ENCODE data around the gene STAMBP. TPM values are rescaled to one million over a fixed set of nuclear protein-coding genes. Genes with fewer than 3 reads are reported as not detected.

The STAMBP gene
- total RNA-seq, 4 donors from 2014 or later, result 29.0 to 45.0 (median 33.5) TPM

DNA sequence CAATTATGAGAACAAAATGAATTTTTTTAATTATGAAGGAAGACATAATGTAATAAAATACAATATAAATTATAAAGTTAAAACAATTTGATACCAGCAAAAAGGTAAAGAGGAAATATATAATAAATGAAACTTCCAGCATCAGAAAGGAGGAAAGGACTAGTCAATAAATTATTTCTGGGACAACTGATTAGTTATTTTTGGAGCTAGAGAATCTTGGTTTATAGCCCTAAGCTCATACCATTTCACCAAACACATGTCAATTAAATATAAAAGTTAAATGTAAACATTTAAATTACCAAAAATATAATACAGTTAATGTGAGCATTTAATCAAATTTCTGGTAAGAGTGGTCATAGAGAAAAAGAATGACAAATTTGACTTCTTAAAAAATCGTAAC, 76.2 kb downstream of the STAMBP start:
- Histone ChIP-seq H3K4me1 (peaks cover 15% of the 10 kb centered on the region), H3K4me3 (no peak overlapping the region), H3K27me3 (no peaks in the 10 kb centered on the region), H3K9me3 (no peaks in the 10 kb centered on the region), H3K27ac (no peak overlapping the region), H3K36me3 (no peaks in the 10 kb centered on the region)
- 93% methylated on average over 1 of the region's 1 CpG for WGBS
- no peak for DNase-seq (ENCODE audit: low spot score in 2 of 2)
- TF ChIP-seq EP300 (IDR thresholded peaks at IDR 0.05) (no peak), POLR2A (IDR thresholded peaks at IDR 0.05) (no peak), POLR2AphosphoS5 (IDR thresholded peaks at IDR 0.05) (no peak)
- TF ChIP-seq, protein P1, sequence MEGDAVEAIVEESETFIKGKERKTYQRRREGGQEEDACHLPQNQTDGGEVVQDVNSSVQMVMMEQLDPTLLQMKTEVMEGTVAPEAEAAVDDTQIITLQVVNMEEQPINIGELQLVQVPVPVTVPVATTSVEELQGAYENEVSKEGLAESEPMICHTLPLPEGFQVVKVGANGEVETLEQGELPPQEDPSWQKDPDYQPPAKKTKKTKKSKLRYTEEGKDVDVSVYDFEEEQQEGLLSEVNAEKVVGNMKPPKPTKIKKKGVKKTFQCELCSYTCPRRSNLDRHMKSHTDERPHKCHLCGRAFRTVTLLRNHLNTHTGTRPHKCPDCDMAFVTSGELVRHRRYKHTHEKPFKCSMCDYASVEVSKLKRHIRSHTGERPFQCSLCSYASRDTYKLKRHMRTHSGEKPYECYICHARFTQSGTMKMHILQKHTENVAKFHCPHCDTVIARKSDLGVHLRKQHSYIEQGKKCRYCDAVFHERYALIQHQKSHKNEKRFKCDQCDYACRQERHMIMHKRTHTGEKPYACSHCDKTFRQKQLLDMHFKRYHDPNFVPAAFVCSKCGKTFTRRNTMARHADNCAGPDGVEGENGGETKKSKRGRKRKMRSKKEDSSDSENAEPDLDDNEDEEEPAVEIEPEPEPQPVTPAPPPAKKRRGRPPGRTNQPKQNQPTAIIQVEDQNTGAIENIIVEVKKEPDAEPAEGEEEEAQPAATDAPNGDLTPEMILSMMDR (IDR thresholded peaks at IDR 0.05), result no peak

DNA sequence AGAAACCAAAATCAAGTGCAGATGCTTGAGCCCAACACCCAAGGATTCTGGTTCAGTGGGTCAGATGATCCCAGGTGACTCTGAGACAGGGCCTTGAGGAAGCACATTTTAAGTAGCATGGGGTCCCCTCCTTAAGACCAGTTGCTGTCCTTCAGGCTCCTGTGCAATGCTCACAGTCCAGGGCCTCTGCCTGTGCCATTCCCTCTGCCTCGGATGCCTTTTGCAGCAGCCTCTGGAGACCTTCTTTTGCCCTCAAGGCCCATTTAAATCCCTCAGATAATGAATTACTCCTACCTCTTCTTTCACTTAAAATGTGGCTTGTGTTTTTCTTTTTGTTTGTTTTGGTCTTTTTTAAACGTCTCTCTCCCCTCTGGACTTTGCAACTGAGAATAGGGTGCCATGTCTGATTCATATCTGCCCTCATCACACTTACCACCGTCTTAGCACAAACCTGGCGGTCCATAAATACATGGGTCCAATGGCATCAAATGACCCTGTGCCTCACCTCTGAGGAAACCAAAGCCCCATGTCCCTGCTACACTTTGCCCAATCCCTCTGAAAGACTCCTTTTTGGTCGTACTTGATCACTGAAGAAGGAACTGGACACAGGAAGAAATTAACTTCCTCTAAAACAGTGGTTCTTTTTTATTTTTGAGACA, 78.2 kb downstream of the STAMBP start:
- Histone ChIP-seq H3K9me3 (no peaks in the 10 kb centered on the region), H3K27ac (no peak overlapping the region), H3K27me3 (no peaks in the 10 kb centered on the region), H3K36me3 (no peaks in the 10 kb centered on the region), H3K4me1 (peaks cover 15% of the 10 kb centered on the region), H3K4me3 (no peak overlapping the region)
- 80% methylated on average over 5 of the region's 5 CpGs for WGBS
- no peak for DNase-seq (ENCODE audit: low spot score in 2 of 2)
- TF ChIP-seq EP300 (IDR thresholded peaks at IDR 0.05), result no peak
- TF ChIP-seq POLR2A (IDR thresholded peaks at IDR 0.05), result no peak
- TF ChIP-seq, protein P1 (IDR thresholded peaks at IDR 0.05), result no peak
- no peak for TF ChIP-seq POLR2AphosphoS5 (IDR thresholded peaks at IDR 0.05)

DNA sequence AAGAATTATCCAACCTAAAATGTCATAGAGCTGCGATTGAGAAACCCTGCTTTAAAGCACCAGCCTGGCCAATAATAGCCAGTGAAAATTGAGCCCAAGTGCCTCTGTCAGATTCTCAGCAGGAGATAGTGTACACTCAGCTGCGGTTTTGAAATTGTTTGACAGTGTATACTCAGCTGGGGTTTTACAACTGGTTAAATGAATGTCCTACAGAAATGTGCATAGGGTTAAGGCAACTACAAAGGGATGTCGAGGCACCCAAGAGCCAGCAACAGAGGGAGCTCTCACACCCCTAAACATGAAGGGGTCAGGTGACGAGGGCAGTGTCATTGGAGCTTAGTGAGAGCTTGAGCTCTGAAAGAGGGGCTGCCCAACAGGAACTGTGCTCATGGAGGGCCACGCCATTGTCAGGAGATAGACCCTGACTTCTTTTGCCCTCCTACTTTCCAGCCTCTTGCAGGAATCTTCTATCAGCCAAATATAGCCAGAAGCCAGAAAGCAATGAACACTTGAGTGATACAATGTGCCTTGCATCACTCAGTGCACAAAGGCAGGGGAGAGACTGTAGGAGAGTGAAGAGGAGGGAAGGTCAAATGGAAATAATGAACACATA, 79.2 kb downstream of the STAMBP start:
- TF ChIP-seq POLR2A (IDR thresholded peaks at IDR 0.05) (no peak), EP300 (IDR thresholded peaks at IDR 0.05) (no peak), POLR2AphosphoS5 (IDR thresholded peaks at IDR 0.05) (no peak)
- TF ChIP-seq, protein P1 (IDR thresholded peaks at IDR 0.05), result no peak

DNA sequence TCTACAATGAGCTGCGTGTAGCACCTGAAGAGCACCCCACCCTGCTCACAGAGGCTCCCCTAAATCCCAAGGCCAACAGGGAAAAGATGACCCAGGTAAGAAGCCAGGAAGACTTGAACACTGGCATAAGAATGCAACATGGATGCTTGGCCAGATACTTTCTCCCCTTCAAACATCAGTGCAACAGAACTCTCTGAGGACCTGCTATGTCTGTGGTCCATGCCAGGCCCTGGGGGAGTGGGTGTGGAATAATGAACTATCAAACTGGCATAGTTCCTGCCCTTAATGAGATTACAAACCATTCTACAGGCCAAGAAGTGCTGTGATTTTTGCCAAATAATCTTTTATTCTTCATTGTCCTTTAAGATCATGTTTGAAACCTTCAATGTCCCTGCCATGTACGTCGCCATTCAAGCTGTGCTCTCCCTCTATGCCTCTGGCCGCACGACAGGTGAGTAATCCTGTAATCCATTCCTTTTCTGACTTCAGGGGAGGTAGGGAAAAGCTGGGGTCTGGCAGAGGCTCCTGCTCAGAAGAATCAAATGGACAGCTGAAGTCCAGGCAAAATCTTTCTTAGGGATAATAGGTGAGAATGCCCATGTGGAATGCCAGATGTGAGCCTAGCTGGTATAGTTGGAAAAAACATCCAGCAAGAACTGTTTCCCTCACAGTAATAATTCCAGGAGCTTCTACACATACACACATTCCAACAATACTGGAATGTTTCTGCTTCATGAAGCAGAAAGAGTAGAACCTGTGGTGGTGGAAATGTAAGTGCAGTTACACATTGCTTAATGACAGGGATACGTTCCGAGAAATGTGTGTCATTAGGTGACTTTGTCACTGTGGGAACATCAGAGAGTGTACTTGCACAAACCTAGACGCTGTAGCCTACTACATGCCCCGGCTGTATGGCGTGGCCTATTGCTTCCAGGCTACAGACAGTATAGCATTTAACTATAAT, 80.2 kb downstream of the STAMBP start:
- no peak for DNase-seq (ENCODE audit: low spot score in 2 of 2)
- TF ChIP-seq, protein P1 (IDR thresholded peaks at IDR 0.05), result no peak
- TF ChIP-seq POLR2AphosphoS5 (IDR thresholded peaks at IDR 0.05), result no peak

More for the DNA sequence above, 79.2 kb downstream of the STAMBP start:
- Histone ChIP-seq H3K4me3 (no peak overlapping the region), H3K27me3 (no peaks in the 10 kb centered on the region), H3K9me3 (no peaks in the 10 kb centered on the region), H3K36me3 (no peaks in the 10 kb centered on the region), H3K27ac (no peak overlapping the region), H3K4me1 (peaks cover 15% of the 10 kb centered on the region)
- WGBS, result 48% methylated on average over 4 of the region's 5 CpGs
- DNase-seq (ENCODE audit: low spot score in 2 of 2), result no peak

More for the DNA sequence above, 80.2 kb downstream of the STAMBP start:
- Histone ChIP-seq H3K4me1 (peaks cover 15% of the 10 kb centered on the region), H3K4me3 (no peak overlapping the region), H3K36me3 (no peaks in the 10 kb centered on the region), H3K9me3 (no peaks in the 10 kb centered on the region), H3K27me3 (no peaks in the 10 kb centered on the region), H3K27ac (no peak overlapping the region)
- WGBS, result 61% methylated on average over 10 of the region's 10 CpGs

Data from suprapubic skin (tissue), 4 donors.